Smooth muscle cell (in vitro differentiated cells): ENCODE results near the gene PTPRD. TPM values are rescaled to one million over a fixed set of nuclear protein-coding genes. Genes with fewer than 3 reads are reported as not detected.

ENCODE experiments used
- DNase-seq: peaks from one replicate; lab custom pipeline; 2025; ENCODE audit not compliant: unreplicated experiment; lab: John Stamatoyannopoulos, UW
- H2AFZ ChIP-seq: fragments of 200-600 bp; sonication (generic); 2 replicates; pipeline ENCODE4 v1.6.0; 2016; ENCODE audit warnings: antibody characterized with exemption, low read depth, mild to moderate bottlenecking
- H3F3A ChIP-seq: fragments of 200-600 bp; sonication (generic); 2 replicates; pipeline ENCODE4 v1.6.0; 2017; ENCODE audit warnings: antibody characterized with exemption, low read depth
- H3K27ac ChIP-seq: fragments of 200-600 bp; sonication (generic); 2 replicates; pipeline ENCODE4 v1.5.1; 2016; ENCODE audit warnings: low read depth, mild to moderate bottlenecking
- H3K27me3 ChIP-seq: fragments of 200-600 bp; sonication (generic); 2 replicates; pipeline ENCODE4 v1.6.1; 2016; ENCODE audit warnings: low read depth, mild to moderate bottlenecking
- H3K36me3 ChIP-seq: fragments of 200-600 bp; sonication (generic); 2 replicates; pipeline ENCODE4 v1.5.1; 2016; ENCODE audit warnings: low read depth
- H3K4me1 ChIP-seq: fragments of 200-600 bp; sonication (generic); 2 replicates; pipeline ENCODE4 v1.5.1; 2016; ENCODE audit warnings: low read depth
- H3K4me2 ChIP-seq: fragments of 200-600 bp; sonication (generic); 2 replicates; pipeline ENCODE4 v1.6.0; 2016; ENCODE audit warnings: mild to moderate bottlenecking
- H3K4me3 ChIP-seq: fragments of 200-600 bp; sonication (generic); 2 replicates; pipeline ENCODE4 v1.5.1; 2016; ENCODE audit warnings: mild to moderate bottlenecking
- H3K79me2 ChIP-seq: fragments of 200-600 bp; sonication (generic); 2 replicates; pipeline ENCODE4 v1.6.0; 2016; ENCODE audit warnings: low read depth, mild to moderate bottlenecking
- H3K9ac ChIP-seq: fragments of 200-600 bp; sonication (generic); 2 replicates; pipeline ENCODE4 v1.6.0; 2016; ENCODE audit warnings: low read depth
- H3K9me3 ChIP-seq: fragments of 200-600 bp; sonication (generic); replicated peaks from 2 replicates; pipeline ENCODE4 v1.5.1; 2016; ENCODE audit warnings: low read depth
- H4K20me1 ChIP-seq: fragments of 200-600 bp; sonication (generic); 2 replicates; pipeline ENCODE4 v1.6.0; 2016; ENCODE audit warnings: low read depth
- CTCF ChIP-seq: fragments of 200-600 bp; sonication (generic); IDR thresholded peaks from 2 replicates; pipeline ENCODE4 v1.5.1; 2017; ENCODE audit warnings: borderline replicate concordance, mild to moderate bottlenecking, antibody characterized with exemption; ENCODE audit not compliant: insufficient read depth, poor library complexity, severe bottlenecking
- WGBS: methylation state at CpG from one replicate; pipeline ENCODE4 v1.1.7; 2016; ENCODE audit warnings: low lambda C conversion rate; 5-methylcytosine and 5-hydroxymethylcytosine counted together
- polyA plus RNA-seq: library from polyadenylated mRNA; unstranded; fragments of >200 nt; fragmentation: Nextera tagmentation; extraction: Ambion mirVana; gene quantifications from 2 replicates; pipeline ENCODE4 v1.2.1, GENCODE V29; 2016
- total RNA-seq: library from RNA; depleted of rRNA; stranded (reverse); fragments of >200 nt; gene quantifications from 2 replicates; pipeline ENCODE4 v1.2.3, GENCODE V29; 2014

PTPRD gene
- total and polyA plus RNA-seq, 2 experiments from 2014 or later, result 6.5 to 61.0 TPM

- Histone ChIP-seq H4K20me1 (no peaks in the 10 kb centered on the region), H3K27me3 (no peaks in the 10 kb centered on the region), H3K4me1 (peaks cover 24% of the 10 kb centered on the region), H3K36me3 (no peaks in the 10 kb centered on the region), H3K9ac (no peak overlapping the region), H3K4me3 (no peak overlapping the region), H3K27ac (no peak overlapping the region), H3K9me3 (no peaks in the 10 kb centered on the region), H3F3A (peaks cover 14% of the 10 kb centered on the region), H3K4me2 (peak overlapping the region; percentile 51), H2AFZ (no peak overlapping the region), H3K79me2 (no peaks in the 10 kb centered on the region)
- no peak for DNase-seq
- 20% methylated on average over 3 of the region's 3 CpGs for WGBS
- TF ChIP-seq CTCF, result no peak
Observed at GRCh38 chr9:9112001-9112720, 1500.6 kb downstream of the PTPRD start.

- Histone ChIP-seq H3K36me3 (no peaks in the 10 kb centered on the region), H3K4me2 (peak overlapping the region; percentile 49), H3K9me3 (no peaks in the 10 kb centered on the region), H3K27me3 (no peaks in the 10 kb centered on the region), H4K20me1 (no peaks in the 10 kb centered on the region), H2AFZ (no peak overlapping the region), H3K27ac (no peak overlapping the region), H3F3A (peaks cover 14% of the 10 kb centered on the region), H3K4me1 (peaks cover 24% of the 10 kb centered on the region), H3K79me2 (no peaks in the 10 kb centered on the region), H3K4me3 (no peak overlapping the region), H3K9ac (no peak overlapping the region)
- whole genome bisulfite sequencing, result 3% methylated on average over 3 of the region's 3 CpGs
- DNase-seq, result no peak
- no peak for TF ChIP-seq CTCF
Observed at GRCh38 chr9:9108641-9109040, 1504.2 kb downstream of the PTPRD start.

GRCh38 chr9:9102295-9102694 lies 1510.5 kb downstream of the PTPRD start:
- Histone ChIP-seq H3K9ac (no peak overlapping the region), H3K9me3 (no peaks in the 10 kb centered on the region), H3K4me3 (no peak overlapping the region), H3K4me2 (no peak overlapping the region), H3K27ac (no peak overlapping the region), H3K4me1 (no peaks in the 10 kb centered on the region), H3K36me3 (no peaks in the 10 kb centered on the region), H3K27me3 (no peaks in the 10 kb centered on the region), H3F3A (no peaks in the 10 kb centered on the region), H4K20me1 (no peaks in the 10 kb centered on the region), H3K79me2 (no peaks in the 10 kb centered on the region), H2AFZ (no peak overlapping the region)
- 46% methylated on average over 7 of the region's 7 CpGs for WGBS
- no peak for TF ChIP-seq CTCF
- no peak for DNase-seq

- TF ChIP-seq CTCF, result no peak
Observed at GRCh38 chr9:9100070-9100469, 1512.7 kb downstream of the PTPRD start.

More at GRCh38 chr9:9100070-9100469, 1512.7 kb downstream of the PTPRD start:
- H3K27ac ChIP-seq, result no peak overlapping the region
- no peaks in the 10 kb centered on the region for H3K9me3 ChIP-seq
- H3K4me2 ChIP-seq, result no peak overlapping the region
- no peak overlapping the region for H2AFZ ChIP-seq
- no peak overlapping the region for H3K9ac ChIP-seq
- no peaks in the 10 kb centered on the region for H4K20me1 ChIP-seq
- no peaks in the 10 kb centered on the region for H3K27me3 ChIP-seq
- no peak overlapping the region for H3K4me3 ChIP-seq
- H3K79me2 ChIP-seq, result no peaks in the 10 kb centered on the region
- H3F3A ChIP-seq, result no peaks in the 10 kb centered on the region
- H3K36me3 ChIP-seq, result no peaks in the 10 kb centered on the region
- no peaks in the 10 kb centered on the region for H3K4me1 ChIP-seq
- DNase-seq, result no peak
